Keratinocyte (primary cell): Measurements from ENCODE around the gene GTF2H4.

Experiments
- CTCF ChIP-seq, 3 experiments: IDR thresholded peaks in 1 of 3; conservative IDR thresholded peaks in 1 of 3; optimal IDR thresholded peaks in 1 of 3; 2 replicates in 2 of 3; 3 replicates in 1 of 3; pipeline versions ENCODE3 to v1.5.1; 2011; ENCODE audit warnings: low read length in 3 of 3, mild to moderate bottlenecking in 3 of 3, moderate library complexity in 2 of 3, control low read depth in 1 of 3, inconsistent platforms in 1 of 3; ENCODE audit not compliant: insufficient read depth in 2 of 3; ENCODE audit errors: extremely low read depth in 1 of 3
- EZH2 ChIP-seq: IDR thresholded peaks from one replicate; pipeline ENCODE4 v1.6.1; 2012; ENCODE audit warnings: inconsistent platforms, mild to moderate bottlenecking, low read length, moderate library complexity

GRCh38 chr6:30918670-30919069 lies 10.7 kb downstream of the GTF2H4 start:
- no peak for TF ChIP-seq CTCF (optimal IDR thresholded peaks at IDR 0.05 in 1 of 3, IDR thresholded peaks at IDR 0.05 in 1 of 3, conservative IDR thresholded peaks at IDR 0.05 in 1 of 3; ENCODE audit: extremely low read depth in 1 of 3, insufficient read depth in 2 of 3, low read length in 3 of 3)
- TF ChIP-seq EZH2, result no peak
